ENCODE results near the gene GID8. TPM values are rescaled to one million over a fixed set of nuclear protein-coding genes. Genes with fewer than 3 reads are reported as not detected.
A peak's percentile ranks its signal among the peaks of the same experiment; 100 is the strongest.

The GID8 gene
- total RNA-seq, 2 experiments from 2014 or later, result 39.6 to 46.1 TPM

DNA sequence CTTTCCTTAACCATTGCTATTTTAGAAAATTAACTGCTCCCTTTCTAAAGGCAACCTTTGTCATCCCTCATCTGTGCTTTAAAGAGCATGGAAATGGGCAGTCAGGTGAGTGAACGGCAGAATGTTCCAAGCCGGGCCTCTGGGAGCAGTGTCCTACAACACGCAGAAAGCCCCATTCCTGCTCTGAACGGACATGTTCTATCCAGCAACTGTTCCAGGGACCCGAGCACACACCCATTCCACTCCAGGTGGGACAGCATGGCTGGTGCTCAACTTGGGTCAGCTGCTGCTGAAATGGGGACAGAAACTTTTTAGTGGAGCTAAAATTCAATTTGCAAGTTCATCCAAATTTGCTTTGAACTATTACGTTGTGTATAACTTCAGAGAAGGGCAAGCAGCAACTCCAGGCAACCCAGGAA is 38.3 kb upstream of the GID8 start:
- Histone ChIP-seq H3K9me3 (ENCODE audit: control insufficient read depth in 1 of 2, insufficient read depth in 1 of 2, low read length in 2 of 2) (no peaks in the 10 kb centered on the region), H3K4me1 (ENCODE audit: insufficient read depth, low read length) (peaks cover 29% of the 10 kb centered on the region), H3K36me3 (ENCODE audit: insufficient read depth, low read length) (peaks cover 53% of the 10 kb centered on the region), H3K27ac (ENCODE audit: low read depth in 1 of 2, low read length in 2 of 2) (no peak overlapping the region), H3K4me3 (ENCODE audit: low read length) (no peak overlapping the region), H3K27me3 (ENCODE audit: control insufficient read depth in 1 of 2, insufficient read depth in 2 of 2, low read length in 2 of 2) (no peaks in the 10 kb centered on the region)
- ATAC-seq (ENCODE audit: poor library complexity) (no peak), DNase-seq (no peak)
- Mint-ChIP-seq H3K9me3 (no peaks in the 10 kb centered on the region), H3K4me1 (ENCODE audit: low read depth) (peaks cover 40% of the 10 kb centered on the region), H3K27me3 (no peaks in the 10 kb centered on the region), H3K4me3 (no peak overlapping the region), H3K36me3 (ENCODE audit: low read depth) (peaks cover 77% of the 10 kb centered on the region), H3K27ac (peak overlapping the region; percentile 92)
- CTCF ChIA-PET, result interaction anchor here (0.9 to 4.8 kb wide), 7 partner anchors 8 to 109 kb away, joined by 3 to 38 read pairs (median 10); partner anchors contain the start of gene DIDO1
- TF ChIP-seq, protein P1, sequence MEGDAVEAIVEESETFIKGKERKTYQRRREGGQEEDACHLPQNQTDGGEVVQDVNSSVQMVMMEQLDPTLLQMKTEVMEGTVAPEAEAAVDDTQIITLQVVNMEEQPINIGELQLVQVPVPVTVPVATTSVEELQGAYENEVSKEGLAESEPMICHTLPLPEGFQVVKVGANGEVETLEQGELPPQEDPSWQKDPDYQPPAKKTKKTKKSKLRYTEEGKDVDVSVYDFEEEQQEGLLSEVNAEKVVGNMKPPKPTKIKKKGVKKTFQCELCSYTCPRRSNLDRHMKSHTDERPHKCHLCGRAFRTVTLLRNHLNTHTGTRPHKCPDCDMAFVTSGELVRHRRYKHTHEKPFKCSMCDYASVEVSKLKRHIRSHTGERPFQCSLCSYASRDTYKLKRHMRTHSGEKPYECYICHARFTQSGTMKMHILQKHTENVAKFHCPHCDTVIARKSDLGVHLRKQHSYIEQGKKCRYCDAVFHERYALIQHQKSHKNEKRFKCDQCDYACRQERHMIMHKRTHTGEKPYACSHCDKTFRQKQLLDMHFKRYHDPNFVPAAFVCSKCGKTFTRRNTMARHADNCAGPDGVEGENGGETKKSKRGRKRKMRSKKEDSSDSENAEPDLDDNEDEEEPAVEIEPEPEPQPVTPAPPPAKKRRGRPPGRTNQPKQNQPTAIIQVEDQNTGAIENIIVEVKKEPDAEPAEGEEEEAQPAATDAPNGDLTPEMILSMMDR (IDR thresholded peaks at IDR 0.05), result no peak
- intact Hi-C loops (cut with DNase I, micrococcal nuclease), result loop anchor here (1.0 to 5.0 kb wide), 4 partner anchors 19 to 110 kb away; partner anchors contain the start of gene GID8 (in 2 of the 2)
- POLR2A ChIA-PET, result interaction anchor here (1.0 to 3.4 kb wide), 8 partner anchors 10 to 109 kb away, joined by 3 to 14 read pairs (median 3); no protein-coding TSS in a partner anchor

DNA sequence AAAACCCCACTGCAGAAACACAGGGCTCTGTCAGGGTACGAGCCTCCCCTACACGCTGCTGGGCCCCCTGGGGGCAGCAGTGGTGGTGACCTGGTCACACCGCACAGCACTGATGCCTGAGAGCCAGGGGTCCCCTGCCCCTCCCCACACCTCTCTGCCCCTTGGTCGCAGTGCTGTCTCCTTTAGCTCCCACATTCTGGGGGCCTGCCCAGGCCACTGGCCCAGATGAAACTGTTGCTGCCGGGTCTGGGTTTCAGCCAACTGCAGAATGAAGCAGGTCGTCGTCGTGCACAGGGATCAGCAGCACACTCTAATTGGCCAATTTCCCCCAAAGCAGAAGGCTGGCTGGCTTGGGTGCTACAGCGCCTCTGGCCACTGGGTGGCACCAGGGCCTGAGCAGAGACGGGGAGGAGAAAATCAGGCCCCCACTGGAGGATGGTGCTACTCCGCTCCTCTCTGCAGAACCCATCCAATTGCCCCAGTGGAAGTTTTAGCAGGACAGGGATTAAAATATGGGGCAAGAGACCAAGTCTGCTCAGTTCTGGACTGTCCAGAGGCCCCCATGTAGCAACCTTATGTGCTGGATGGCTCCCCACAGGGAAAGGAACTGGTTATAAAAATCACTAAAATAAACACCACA is 37.8 kb upstream of the GID8 start:
- peaks cover 40% of the 10 kb centered on the region for H3K4me1 Mint-ChIP-seq (ENCODE audit: low read depth)
- no peaks in the 10 kb centered on the region for H3K9me3 Mint-ChIP-seq
- DNase-seq, result peak; percentile 63 to 89 (median 76)
- no peaks in the 10 kb centered on the region for H3K27me3 Mint-ChIP-seq
- Histone ChIP-seq H3K27ac (ENCODE audit: low read depth in 1 of 2, low read length in 2 of 2) (peak overlapping the region; percentile 8 to 47), H3K4me1 (ENCODE audit: insufficient read depth, low read length) (peaks cover 29% of the 10 kb centered on the region), H3K27me3 (ENCODE audit: control insufficient read depth in 1 of 2, insufficient read depth in 2 of 2, low read length in 2 of 2) (no peaks in the 10 kb centered on the region), H3K9me3 (ENCODE audit: control insufficient read depth in 1 of 2, insufficient read depth in 1 of 2, low read length in 2 of 2) (no peaks in the 10 kb centered on the region), H3K4me3 (ENCODE audit: low read length) (no peak overlapping the region), H3K36me3 (ENCODE audit: insufficient read depth, low read length) (peaks cover 53% of the 10 kb centered on the region)
- TF ChIP-seq, protein P1 (IDR thresholded peaks at IDR 0.05), result peak; percentile 96
- H3K4me3 Mint-ChIP-seq, result peak overlapping the region; percentile 71
- H3K36me3 Mint-ChIP-seq (ENCODE audit: low read depth), result peaks cover 77% of the 10 kb centered on the region
- CTCF ChIA-PET, result interaction anchor here (0.9 to 4.8 kb wide), 10 partner anchors 8 to 109 kb away, joined by 3 to 38 read pairs (median 6); partner anchors contain the start of gene DIDO1
- POLR2A ChIA-PET, result interaction anchor here (1.0 to 3.4 kb wide), 9 partner anchors 10 to 109 kb away, joined by 3 to 14 read pairs (median 3); no protein-coding TSS in a partner anchor
- intact Hi-C loops (cut with DNase I, micrococcal nuclease), result loop anchor here (1.0 to 5.0 kb wide), 4 partner anchors 18 to 109 kb away; partner anchors contain the start of gene GID8 (in 2 of the 2)
- ATAC-seq (ENCODE audit: poor library complexity), result peak; percentile 89
- H3K27ac Mint-ChIP-seq, result peak overlapping the region; percentile 92

DNA sequence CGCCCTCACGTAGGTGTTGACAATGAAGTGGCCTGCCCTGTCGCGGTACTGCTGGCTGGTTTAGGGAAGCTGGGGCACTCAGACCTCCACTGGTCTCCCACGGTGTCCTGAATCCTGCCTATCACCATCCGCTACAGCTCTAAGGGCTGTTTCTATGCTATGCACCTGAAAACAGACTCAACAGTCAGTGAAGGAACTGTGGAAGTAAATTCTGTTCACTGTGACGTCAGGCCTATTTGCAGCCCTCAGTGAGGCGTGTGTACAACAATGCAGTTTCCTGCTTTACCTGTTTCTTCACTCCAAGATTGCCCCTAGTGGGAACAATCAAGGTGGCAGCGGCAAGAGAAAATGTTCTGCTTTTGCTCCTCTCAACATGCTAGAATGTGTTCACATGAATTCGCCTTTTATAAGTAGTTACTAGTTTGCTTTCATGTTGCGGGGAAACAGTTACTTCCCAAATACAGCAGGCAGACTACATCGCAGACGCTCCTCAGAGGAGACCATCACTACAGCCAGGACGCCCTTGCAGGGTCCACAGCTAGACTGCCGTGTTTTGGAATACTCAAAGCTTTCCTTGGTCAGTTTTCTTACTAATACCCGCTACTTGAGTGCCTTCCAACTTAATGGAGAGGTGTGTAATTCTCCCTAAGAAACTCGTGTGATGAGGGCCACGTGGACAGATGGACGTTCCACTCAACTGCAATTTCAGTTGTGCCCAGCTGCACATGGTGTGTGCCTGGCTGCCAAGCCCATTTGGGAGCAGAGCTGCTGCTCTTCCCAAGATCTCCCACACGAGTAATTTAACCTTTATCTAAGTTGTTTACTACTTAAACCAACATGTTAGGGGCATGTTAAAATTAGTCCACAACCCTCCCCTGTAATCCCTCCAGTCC is 37.0 kb upstream of the GID8 start:
- Histone ChIP-seq H3K27ac (ENCODE audit: low read depth in 1 of 2, low read length in 2 of 2) (peak overlapping the region; percentile 8 to 47), H3K36me3 (ENCODE audit: insufficient read depth, low read length) (peaks cover 53% of the 10 kb centered on the region), H3K4me3 (ENCODE audit: low read length) (no peak overlapping the region), H3K27me3 (ENCODE audit: control insufficient read depth in 1 of 2, insufficient read depth in 2 of 2, low read length in 2 of 2) (no peaks in the 10 kb centered on the region), H3K4me1 (ENCODE audit: insufficient read depth, low read length) (peaks cover 29% of the 10 kb centered on the region), H3K9me3 (ENCODE audit: control insufficient read depth in 1 of 2, insufficient read depth in 1 of 2, low read length in 2 of 2) (no peaks in the 10 kb centered on the region)
- Mint-ChIP-seq H3K27me3 (no peaks in the 10 kb centered on the region), H3K36me3 (ENCODE audit: low read depth) (peaks cover 77% of the 10 kb centered on the region), H3K4me3 (peak overlapping the region; percentile 71), H3K4me1 (ENCODE audit: low read depth) (peaks cover 40% of the 10 kb centered on the region), H3K27ac (peak overlapping the region; percentile 92), H3K9me3 (no peaks in the 10 kb centered on the region)
- intact Hi-C loops (cut with DNase I, micrococcal nuclease), result loop anchor here (1.0 to 5.0 kb wide), 4 partner anchors 17 to 108 kb away; partner anchors contain the start of gene GID8 (in 2 of the 2)
- TF ChIP-seq, protein P1 (IDR thresholded peaks at IDR 0.05), result no peak
- ATAC-seq (ENCODE audit: poor library complexity) (peak; percentile 74), DNase-seq (peak in 5 of 14 experiments; percentile 19 to 75 (median 54))
- ChIA-PET CTCF (interaction anchor here (0.9 to 4.8 kb wide), 8 partner anchors 11 to 108 kb away, joined by 3 to 38 read pairs (median 5); partner anchors contain the start of genes DIDO1 and GID8), POLR2A (interaction anchor here (1.1 to 3.4 kb wide), 6 partner anchors 11 to 108 kb away, joined by 3 to 14 read pairs (median 6); partner anchors contain the start of gene GID8)

All from CD4-positive, alpha-beta T cell (primary cell).